GM12878 (cell line): ENCODE results near the gene RTN4RL1. TPM values are rescaled to one million over a fixed set of nuclear protein-coding genes. Genes with fewer than 3 reads are reported as not detected.

ENCODE experiments used
- ATAC-seq: fragments of 200-7000 bp; cut with Tn5 transposase; 3 replicates; pipeline ENCODE4 v1.9.1; 2020; ENCODE audit warnings: mild to moderate bottlenecking, moderate library complexity
- BruUV-seq: library from RNA; stranded (reverse); fragments of 400-500 nt; replicated peaks from 2 replicates; lab custom pipeline; 2021; lab: Mats Ljungman, UMichigan
- CTCF ChIA-PET: fragments of 300-600 bp; sonication (Branson Sonifier 250); formaldehyde crosslinking; extraction: SDS; loops from one replicate; lab custom pipeline; 2021; ENCODE audit warnings: inconsistent platforms; lab: Yijun Ruan, JAX
- POLR2A ChIA-PET: fragments of 350-600 bp; formaldehyde crosslinking; extraction: SDS; loops from one replicate; lab custom pipeline; 2021; ENCODE audit warnings: inconsistent platforms; lab: Charles Lee
- RAD21 ChIA-PET: fragments of 300-600 bp; sonication (Branson Sonifier 250); formaldehyde crosslinking; loops from one replicate; lab custom pipeline; 2023; ENCODE audit warnings: antibody characterized with exemption; ENCODE audit not compliant: unreplicated experiment; lab: Charles Lee
- SMC1A ChIA-PET: fragments of 300-600 bp; sonication (Branson Sonifier 250); formaldehyde crosslinking; loops from one replicate; lab custom pipeline; 2023; ENCODE audit not compliant: unreplicated experiment, uncharacterized antibody; lab: Charles Lee
- DNase-seq: peaks from one replicate; pipeline ENCODE4 v3.0.0-alpha.2; 2011; ENCODE audit warnings: low read depth, low spot score
- FAIRE-seq: peaks from 3 replicates; lab custom pipeline; 2011; peaks lifted over from hg19 to GRCh38; lab: Jason Lieb, UNC
- H2AFZ ChIP-seq: 2 replicates; pipeline ENCODE4 v1.6.0; 2011; ENCODE audit warnings: low read depth, low read length, control low read depth; ENCODE audit not compliant: control insufficient read depth
- H3K27ac ChIP-seq: 2 replicates; pipeline ENCODE4 v1.5.1; 2011; ENCODE audit warnings: control low read depth; ENCODE audit not compliant: control insufficient read depth, insufficient read depth
- H3K27me3 ChIP-seq, 2 experiments: replicated peaks in 1 of 2; 2 replicates each; pipeline versions ENCODE4 v1.6.0 to v1.6.1; 2011; ENCODE audit warnings: low read length in 1 of 2; ENCODE audit not compliant: control insufficient read depth in 2 of 2, insufficient read depth in 2 of 2
- H3K36me3 ChIP-seq, 2 experiments: 2 replicates each; pipeline ENCODE4 v1.5.1; 2011; ENCODE audit warnings: low read length in 1 of 2; ENCODE audit not compliant: control insufficient read depth in 2 of 2, insufficient read depth in 2 of 2
- H3K4me1 ChIP-seq: 2 replicates; pipeline ENCODE4 v1.6.1; 2011; ENCODE audit warnings: mild to moderate bottlenecking, low read length, moderate library complexity, mixed read lengths; ENCODE audit not compliant: control insufficient read depth, insufficient read depth
- H3K4me2 ChIP-seq: 2 replicates; pipeline ENCODE4 v1.6.0; 2011; ENCODE audit warnings: control low read depth; ENCODE audit not compliant: control insufficient read depth, insufficient read depth
- H3K4me3 ChIP-seq: fragments of 200-600 bp; sonication (generic); 2 replicates; pipeline ENCODE4 v1.5.1; 2016
- H3K79me2 ChIP-seq: 2 replicates; pipeline ENCODE4 v1.6.0; 2011; ENCODE audit warnings: low read length; ENCODE audit not compliant: control insufficient read depth, insufficient read depth
- H3K9ac ChIP-seq: 2 replicates; pipeline ENCODE4 v1.8.0; 2011; ENCODE audit warnings: low read length, control low read depth, mixed read lengths; ENCODE audit not compliant: control insufficient read depth, insufficient read depth
- H3K9me3 ChIP-seq: replicated peaks from 3 replicates; pipeline ENCODE4 v1.5.1; 2011; ENCODE audit warnings: mild to moderate bottlenecking, low read length; ENCODE audit not compliant: control insufficient read depth, insufficient read depth
- H4K20me1 ChIP-seq: 2 replicates; pipeline ENCODE4 v1.6.0; 2011; ENCODE audit not compliant: control insufficient read depth, insufficient read depth
- ATF3 ChIP-seq: IDR thresholded peaks from 2 replicates; pipeline ENCODE4 v1.6.1; 2011; ENCODE audit warnings: low read depth, mild to moderate bottlenecking, low read length, moderate library complexity, borderline replicate concordance; ENCODE audit errors: extremely low read depth
- BACH1 ChIP-seq: fragments of 450-650 bp; IDR thresholded peaks from 2 replicates; pipeline ENCODE4 v1.6.1; 2017; ENCODE audit warnings: mild to moderate bottlenecking, borderline replicate concordance
- BRCA1 ChIP-seq: IDR thresholded peaks from 2 replicates; pipeline ENCODE4 v1.6.1; 2011; ENCODE audit warnings: low read depth, low read length, improper control_type of control experiment
- HDAC2 ChIP-seq: fragments of 200-600 bp; sonication (generic); IDR thresholded peaks from 2 replicates; pipeline ENCODE4 v1.6.1; 2017
- NFYA ChIP-seq: IDR thresholded peaks from 2 replicates; pipeline ENCODE4 v1.6.1; 2011; ENCODE audit warnings: low read depth, mild to moderate bottlenecking, low read length, improper control_type of control experiment, borderline replicate concordance
- PKNOX1 ChIP-seq: fragments of 450-650 bp; IDR thresholded peaks from 2 replicates; pipeline ENCODE4 v1.6.1; 2016; ENCODE audit warnings: mild to moderate bottlenecking
- PRDM15 ChIP-seq: fragments of 450-650 bp; formaldehyde crosslinking; IDR thresholded peaks from 2 replicates; pipeline ENCODE4 v1.4.0; 2020; ENCODE audit warnings: mild to moderate bottlenecking, moderate library complexity
- ZNF592 ChIP-seq: fragments of 450-650 bp; IDR thresholded peaks from 2 replicates; pipeline ENCODE4 v1.6.1; 2017; ENCODE audit warnings: mild to moderate bottlenecking, moderate library complexity
- whole genome bisulfite sequencing: methylation state at CpG from one replicate; pipeline ENCODE4 v1.1.6; 2016; ENCODE audit warnings: low lambda C conversion rate; ENCODE audit not compliant: insufficient replicate concordance, insufficient coverage; ENCODE audit errors: missing lambda C conversion rate; 5-methylcytosine and 5-hydroxymethylcytosine counted together
- in situ Hi-C: fragments of 300-500 bp; cut with MboI; formaldehyde crosslinking; loops from 9 replicates; pipeline ENCODE4 v1.14.3; 2018; ENCODE audit warnings: mixed read lengths
- intact Hi-C: fragments of 100-400 bp; cut with micrococcal nuclease; formaldehyde crosslinking; loops from one replicate; pipeline ENCODE4 v1.14.2; 2022; ENCODE audit not compliant: unreplicated experiment
- polyA plus RNA-seq, 11 experiments: library from polyadenylated mRNA; depleted of rRNA in 4 of 11; unstranded in 6 of 11; stranded (reverse) in 5 of 11; fragments of >200 nt; fragmentation: Nextera tagmentation in 4 of 11; fragmentation: Illumina TruSeq in 1 of 11; extraction: Ambion mirVana in 4 of 11; extraction: Trizol in 1 of 11; gene quantifications; 1 replicate in 1 of 11; 2 replicates in 10 of 11; pipeline versions ENCODE4 v1.2.1 to v1.2.3, GENCODE V29; 2011 to 2016; ENCODE audit warnings: inconsistent platforms in 2 of 11, missing spikeins in 2 of 11, low read depth in 1 of 11
- total RNA-seq, 4 experiments: library from RNA; depleted of rRNA in 3 of 4; stranded (reverse); fragments of >200 nt in 3 of 4; fragmentation: Illumina TruSeq in 1 of 4; extraction: Trizol in 1 of 4; gene quantifications; 2 replicates each; pipeline versions ENCODE4 v1.2.1 to v1.2.3, GENCODE V29; 2013 to 2021

RTN4RL1 gene
- total and polyA plus RNA-seq, 10 of the 15 experiments (the other 5 are each of a cell fraction or from before 2014, with no cell fraction given): 0.08 to 0.11 (median 0.10) TPM; not detected in 7

- ChIA-PET CTCF (no interaction called here), POLR2A (no interaction called here)
- no peak for DNase-seq
- no TSS peak for BruUV-seq
- Histone ChIP-seq H3K36me3 (no peaks in the 10 kb centered on the region), H2AFZ (no peak overlapping the region), H3K27ac (no peak overlapping the region), H3K9ac (no peak overlapping the region), H4K20me1 (no peaks in the 10 kb centered on the region)
- in situ Hi-C loops (no loop called here), intact Hi-C loops (no loop called here)
- 43% methylated on average over 23 of the region's 23 CpGs for whole genome bisulfite sequencing
- FAIRE-seq: no peak
- TF ChIP-seq BRCA1 (no peak), NFYA (no peak), PRDM15 (CRISPR knock-in tag) (no peak), PKNOX1 (no peak), HDAC2 (no peak), ZNF592 (no peak), BACH1 (no peak), ATF3 (no peak)
- TF ChIP-seq, all 136 proteins: peak for 0
- Histone ChIP-seq H3K4me2 (no peak overlapping the region), H3K27me3 (no peaks in the 10 kb centered on the region), H3K79me2 (no peaks in the 10 kb centered on the region), H3K9me3 (peaks cover 2% of the 10 kb centered on the region; the same call in 1 of the 3 replicates), H3K4me3 (no peak overlapping the region), H3K4me1 (no peaks in the 10 kb centered on the region)
- ChIA-PET SMC1A (no interaction called here), RAD21 (no interaction called here)
- no peak for ATAC-seq
Observed at GRCh38 chr17:1972487-1973160, 52.5 kb downstream of the RTN4RL1 start.
